GM12874 (cell line): ENCODE data around the gene CACNA1H.

Source experiments
- TF ChIP-seq, protein P1 (sequence below): IDR thresholded peaks from 2 replicates; pipeline ENCODE4 v1.5.1; 2011; ENCODE audit warnings: low read depth, mild to moderate bottlenecking, control low read depth, low read length, moderate library complexity; ENCODE audit not compliant: insufficient read depth

The CACNA1H gene

DNA sequence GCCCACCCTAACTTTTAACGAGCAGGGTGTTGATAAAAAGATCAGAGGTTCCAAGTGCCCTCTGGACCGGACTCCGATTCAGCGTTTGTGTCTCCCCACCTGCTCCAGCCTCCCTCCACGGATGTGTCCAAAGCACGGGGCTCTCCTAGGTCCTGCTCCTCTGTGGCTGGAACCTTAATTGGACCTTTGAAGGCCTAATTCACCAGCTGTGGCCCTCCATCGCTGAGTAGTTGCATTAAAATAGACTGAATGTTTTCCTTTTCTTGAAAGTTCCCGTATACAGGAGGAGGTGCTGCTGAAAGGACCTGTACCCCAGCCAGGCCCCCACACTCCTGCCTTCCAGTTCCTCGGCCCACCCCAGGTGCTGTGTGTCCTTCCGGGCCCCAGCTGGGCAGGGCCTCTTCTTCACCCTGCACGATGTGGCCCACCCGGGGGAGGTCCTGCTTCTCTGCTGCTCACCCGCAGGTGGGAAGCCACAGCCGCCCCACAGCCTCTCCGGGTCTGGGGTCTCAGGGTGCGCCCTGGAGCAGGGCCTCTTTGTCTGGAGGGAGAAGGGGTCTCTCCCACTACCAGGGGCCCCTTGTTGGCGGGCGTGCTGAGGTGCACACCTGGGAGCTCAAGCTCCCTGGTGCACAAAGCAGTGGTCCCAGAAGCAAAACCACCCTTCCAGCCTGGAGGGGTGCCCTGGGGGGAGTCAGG lies 1.3 kb upstream of the CACNA1H start:
- TF ChIP-seq, protein P1, sequence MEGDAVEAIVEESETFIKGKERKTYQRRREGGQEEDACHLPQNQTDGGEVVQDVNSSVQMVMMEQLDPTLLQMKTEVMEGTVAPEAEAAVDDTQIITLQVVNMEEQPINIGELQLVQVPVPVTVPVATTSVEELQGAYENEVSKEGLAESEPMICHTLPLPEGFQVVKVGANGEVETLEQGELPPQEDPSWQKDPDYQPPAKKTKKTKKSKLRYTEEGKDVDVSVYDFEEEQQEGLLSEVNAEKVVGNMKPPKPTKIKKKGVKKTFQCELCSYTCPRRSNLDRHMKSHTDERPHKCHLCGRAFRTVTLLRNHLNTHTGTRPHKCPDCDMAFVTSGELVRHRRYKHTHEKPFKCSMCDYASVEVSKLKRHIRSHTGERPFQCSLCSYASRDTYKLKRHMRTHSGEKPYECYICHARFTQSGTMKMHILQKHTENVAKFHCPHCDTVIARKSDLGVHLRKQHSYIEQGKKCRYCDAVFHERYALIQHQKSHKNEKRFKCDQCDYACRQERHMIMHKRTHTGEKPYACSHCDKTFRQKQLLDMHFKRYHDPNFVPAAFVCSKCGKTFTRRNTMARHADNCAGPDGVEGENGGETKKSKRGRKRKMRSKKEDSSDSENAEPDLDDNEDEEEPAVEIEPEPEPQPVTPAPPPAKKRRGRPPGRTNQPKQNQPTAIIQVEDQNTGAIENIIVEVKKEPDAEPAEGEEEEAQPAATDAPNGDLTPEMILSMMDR, result no peak

GRCh38 chr16:1152123-1152638 lies 725 bp upstream of the CACNA1H start:
- TF ChIP-seq, protein P1, result no peak

- TF ChIP-seq, protein P1, result no peak
These were observed 714 bp downstream of the CACNA1H start for GRCh38 chr16:1153480-1154160.

GRCh38 chr16:1154291-1154886 lies 1.5 kb downstream of the CACNA1H start:
- TF ChIP-seq, protein P1, result no peak

DNA sequence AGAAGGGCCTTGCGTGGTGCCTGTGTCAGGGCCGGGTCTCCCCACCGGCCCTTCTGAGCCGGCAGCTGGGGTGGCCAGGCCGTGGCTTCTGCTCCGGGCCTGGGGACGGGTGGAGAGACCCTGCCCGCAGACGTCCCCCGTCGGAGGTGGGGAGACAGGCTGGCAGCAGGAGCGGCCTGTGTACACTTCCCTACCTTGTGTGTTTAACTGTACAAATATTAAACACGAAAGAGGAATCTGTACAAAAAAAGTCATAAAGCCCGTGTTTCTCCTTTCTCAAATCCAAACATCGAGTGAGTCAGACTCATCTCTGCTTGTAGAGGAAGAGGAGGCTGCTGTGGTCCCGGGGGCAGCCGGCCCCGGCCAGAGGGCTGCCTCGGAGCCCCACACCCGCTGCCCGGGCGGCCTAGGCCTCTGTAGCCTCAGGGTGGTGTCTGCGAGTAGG lies 2.0 kb downstream of the CACNA1H start:
- TF ChIP-seq, protein P1, result no peak

DNA sequence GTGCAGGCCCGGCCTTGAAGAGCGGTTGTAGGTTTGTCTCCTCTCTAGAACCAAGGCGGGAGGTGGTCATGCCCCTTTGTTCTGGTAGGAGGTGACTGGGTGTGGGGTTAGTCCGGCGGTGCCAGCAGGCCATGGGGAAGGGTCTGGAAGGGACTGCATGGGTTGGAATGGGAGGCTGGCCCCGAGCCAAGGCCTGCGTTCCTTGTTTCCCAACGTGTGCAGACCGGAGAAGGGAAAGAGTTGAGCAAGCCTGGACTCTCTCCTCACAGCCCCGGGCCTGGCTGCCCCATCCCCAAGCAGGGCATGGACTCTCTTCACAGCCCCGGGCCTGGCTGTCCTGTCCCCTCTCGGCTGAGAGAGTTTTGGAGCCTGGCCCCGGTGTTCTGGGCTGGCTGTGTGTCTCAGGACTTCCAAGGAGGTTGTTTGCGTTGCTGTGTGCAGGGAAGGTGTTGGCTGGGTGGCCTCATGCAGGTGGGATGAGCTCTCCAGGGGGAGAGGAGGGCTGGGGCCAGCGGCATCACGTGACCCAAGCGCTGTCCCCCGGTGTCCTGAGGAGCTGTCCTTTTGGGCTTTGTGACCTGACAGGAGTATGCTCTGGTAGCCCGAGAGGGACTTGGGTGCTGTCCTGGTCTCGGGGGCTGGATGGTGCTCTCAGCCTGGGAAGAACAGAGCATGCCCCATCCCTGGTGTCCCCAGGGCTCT lies 2.6 kb downstream of the CACNA1H start:
- TF ChIP-seq, protein P1, result no peak
